GM19043 (cell line): Measurements from ENCODE around the gene CERK.
"Not testable (repeated sequence)": the region's sequence is repeated elsewhere in the genome, so short reads cannot be mapped to it uniquely, and the experiment has no call there.

Experiments
- ATAC-seq: cut with Tn5 transposase; IDR thresholded peaks from one replicate; pipeline ENCODE4 v1.9.1; 2021; ENCODE audit warnings: low read depth; ENCODE audit not compliant: unreplicated experiment

Gene CERK, protein sequence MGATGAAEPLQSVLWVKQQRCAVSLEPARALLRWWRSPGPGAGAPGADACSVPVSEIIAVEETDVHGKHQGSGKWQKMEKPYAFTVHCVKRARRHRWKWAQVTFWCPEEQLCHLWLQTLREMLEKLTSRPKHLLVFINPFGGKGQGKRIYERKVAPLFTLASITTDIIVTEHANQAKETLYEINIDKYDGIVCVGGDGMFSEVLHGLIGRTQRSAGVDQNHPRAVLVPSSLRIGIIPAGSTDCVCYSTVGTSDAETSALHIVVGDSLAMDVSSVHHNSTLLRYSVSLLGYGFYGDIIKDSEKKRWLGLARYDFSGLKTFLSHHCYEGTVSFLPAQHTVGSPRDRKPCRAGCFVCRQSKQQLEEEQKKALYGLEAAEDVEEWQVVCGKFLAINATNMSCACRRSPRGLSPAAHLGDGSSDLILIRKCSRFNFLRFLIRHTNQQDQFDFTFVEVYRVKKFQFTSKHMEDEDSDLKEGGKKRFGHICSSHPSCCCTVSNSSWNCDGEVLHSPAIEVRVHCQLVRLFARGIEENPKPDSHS

DNA sequence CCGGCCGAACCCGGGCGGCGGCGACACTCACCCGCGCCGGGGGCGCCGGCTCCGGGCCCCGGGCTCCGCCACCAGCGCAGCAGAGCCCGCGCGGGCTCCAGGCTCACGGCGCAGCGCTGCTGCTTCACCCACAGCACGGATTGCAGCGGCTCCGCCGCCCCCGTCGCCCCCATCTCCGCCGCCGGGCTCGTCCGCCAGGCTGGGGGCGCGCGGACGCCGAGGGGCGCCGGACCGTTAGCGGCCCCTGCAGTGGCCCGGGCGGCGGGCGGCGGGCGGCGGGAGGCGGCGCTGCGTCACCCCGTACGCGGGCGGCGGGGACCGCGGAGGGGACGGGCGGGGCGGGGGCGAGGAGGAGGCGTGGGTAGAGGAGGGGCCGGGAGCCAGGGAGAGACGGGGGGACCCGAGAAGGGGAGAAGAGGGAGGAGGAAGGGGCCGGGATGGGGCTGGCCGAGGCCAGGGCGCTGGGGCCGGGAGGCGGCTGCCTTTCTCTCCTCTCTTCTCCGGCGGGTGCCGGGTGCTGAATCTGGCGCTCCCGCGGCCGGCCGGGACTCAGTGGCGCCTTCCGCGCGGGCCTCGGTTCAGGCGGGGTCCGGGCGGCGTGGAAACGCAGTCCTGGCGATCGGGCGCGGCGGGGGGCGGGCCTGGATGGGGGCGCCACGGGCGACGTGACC, at the start of gene CERK:
TSS of gene CERK (minus strand) at position 277 of the 671 bp plus-strand sequence. CDS start at position 173, 104 bp downstream.
- ATAC-seq: no peak

DNA sequence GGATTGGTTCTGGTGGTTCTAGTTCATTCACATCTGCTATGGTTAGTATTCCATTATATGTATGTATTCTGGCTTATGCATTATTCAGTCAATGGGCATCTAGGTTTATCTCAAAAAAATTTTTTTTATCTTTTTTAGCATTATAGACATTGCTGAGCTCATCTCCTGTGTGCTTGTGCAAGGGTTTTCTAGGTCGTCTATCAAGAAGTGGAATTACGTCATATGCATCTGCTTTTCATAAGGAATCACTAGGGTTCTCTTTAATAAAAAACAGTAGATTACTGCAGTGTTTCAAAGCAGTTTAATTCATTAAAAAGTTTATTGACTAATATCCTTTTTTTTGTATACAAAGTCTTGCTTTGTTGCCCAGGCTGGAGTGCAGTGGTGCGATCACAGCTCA, 45.7 kb upstream of the CERK start:
- ATAC-seq: no peak

DNA sequence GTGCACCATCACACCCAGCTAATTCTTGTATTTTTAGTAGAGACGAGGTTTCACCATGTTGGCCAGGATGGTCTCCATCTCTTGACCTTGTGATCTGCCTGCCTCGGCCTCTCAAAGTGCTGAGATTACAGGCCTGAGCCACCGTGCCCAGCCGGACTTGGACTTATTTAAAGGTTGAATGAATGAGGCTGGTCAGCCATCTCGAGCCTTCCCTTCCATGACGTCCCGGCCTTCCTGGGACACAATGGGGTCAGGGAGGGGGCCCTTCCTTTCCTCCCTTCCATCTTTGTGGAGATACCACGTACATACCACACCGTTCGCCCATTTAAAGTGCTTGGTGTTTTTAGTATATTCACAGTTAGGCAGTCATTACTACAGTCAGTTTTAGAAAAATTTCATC, 44.1 kb upstream of the CERK start:
- not testable (repeated sequence) for ATAC-seq

DNA sequence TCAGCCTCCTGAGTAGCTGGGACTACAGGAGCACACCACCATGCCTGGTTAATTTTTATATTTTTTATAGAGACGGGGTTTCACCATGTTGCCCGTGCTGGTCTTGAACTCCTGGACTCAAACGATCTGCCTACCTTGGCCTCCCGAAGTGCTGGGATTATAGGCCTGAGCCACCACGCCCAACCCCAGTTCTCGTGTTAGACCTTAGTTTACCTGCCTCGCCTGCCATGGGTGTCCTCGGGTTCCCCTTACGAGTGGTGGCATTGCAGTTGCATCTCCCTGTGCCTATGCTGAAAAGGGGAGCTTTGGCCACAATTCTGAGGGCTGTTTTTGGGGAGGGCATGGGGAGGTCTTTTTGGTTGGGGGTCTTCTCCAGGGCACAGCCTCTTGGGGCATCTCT, 43.2 kb upstream of the CERK start:
- no peak for ATAC-seq

DNA sequence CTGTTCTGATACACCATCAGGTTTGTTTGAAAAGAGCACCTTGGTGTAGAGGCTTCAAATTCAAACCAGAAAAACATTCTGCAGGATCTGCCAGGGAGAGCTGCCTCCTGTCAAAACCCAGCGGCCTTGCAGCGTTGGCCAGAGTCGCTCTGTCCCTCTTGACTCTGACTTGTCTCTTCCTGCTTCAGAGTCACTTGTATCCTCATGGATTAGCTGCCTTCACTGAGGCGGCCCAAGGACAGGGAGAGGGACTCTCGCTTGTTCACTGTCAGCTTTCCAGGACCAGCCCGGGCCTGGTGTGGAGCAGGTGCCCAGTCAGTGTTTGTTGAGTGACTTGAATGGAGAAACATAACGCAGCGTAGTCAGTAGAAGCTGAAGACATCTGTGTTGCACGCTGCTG, 42.4 kb upstream of the CERK start:
- no peak for ATAC-seq

DNA sequence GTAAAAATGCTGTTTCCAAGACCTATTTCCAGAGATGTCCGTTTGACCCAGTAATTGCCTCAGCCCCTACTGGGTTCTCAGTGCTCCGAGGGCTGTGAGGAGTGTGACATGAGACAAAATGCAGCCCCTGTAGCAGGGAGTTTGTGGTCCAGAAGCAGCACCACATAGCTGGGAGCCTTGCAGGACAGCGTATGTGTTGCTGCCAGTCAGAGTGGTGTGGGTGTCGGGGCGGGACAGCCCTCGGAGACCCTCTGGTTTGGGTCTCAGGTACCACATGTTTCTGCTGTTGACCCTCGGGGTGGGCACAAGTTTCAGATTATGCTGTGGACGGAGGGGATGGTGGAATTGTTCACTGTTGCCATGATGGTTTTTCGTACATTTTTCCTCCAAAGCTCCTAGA, 41.6 kb upstream of the CERK start:
- ATAC-seq: no peak

DNA sequence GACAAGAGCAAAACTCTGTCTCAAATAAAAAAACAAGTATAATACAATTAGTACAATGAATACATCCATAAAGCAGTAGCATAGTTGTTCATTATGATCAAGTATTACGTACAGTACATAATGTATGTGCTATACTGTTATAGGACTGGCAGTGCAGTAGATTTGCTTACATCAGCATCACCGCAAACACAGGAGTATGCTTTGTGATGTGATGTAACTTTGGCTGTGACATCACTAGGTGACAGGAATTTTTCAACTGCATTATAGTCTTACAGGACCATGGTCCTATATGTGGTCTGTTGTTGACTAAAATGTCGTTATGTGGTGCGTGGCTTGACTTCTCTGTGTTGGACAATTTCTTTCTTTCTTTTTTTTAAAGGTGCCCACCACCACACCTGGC, 41.0 kb upstream of the CERK start:
- ATAC-seq: no peak

DNA sequence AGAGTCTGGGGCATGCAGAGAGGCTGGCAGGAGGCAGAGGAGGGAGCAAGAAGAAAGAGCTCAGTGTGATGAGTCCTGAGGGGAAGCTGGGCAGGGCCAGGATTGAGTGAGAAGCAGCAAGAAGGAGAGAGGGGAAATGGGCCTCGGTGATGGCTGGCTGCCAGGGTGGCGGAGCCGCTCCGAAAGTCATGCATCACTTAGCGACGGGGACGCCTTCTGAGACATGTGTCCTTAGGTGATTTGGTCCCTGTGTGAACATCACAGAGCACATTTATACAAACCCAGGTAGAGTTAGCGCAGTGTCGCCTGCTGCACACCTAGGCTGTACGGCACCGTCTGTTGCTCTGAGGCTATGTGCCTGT, 39.5 kb upstream of the CERK start:
- ATAC-seq: no peak

DNA sequence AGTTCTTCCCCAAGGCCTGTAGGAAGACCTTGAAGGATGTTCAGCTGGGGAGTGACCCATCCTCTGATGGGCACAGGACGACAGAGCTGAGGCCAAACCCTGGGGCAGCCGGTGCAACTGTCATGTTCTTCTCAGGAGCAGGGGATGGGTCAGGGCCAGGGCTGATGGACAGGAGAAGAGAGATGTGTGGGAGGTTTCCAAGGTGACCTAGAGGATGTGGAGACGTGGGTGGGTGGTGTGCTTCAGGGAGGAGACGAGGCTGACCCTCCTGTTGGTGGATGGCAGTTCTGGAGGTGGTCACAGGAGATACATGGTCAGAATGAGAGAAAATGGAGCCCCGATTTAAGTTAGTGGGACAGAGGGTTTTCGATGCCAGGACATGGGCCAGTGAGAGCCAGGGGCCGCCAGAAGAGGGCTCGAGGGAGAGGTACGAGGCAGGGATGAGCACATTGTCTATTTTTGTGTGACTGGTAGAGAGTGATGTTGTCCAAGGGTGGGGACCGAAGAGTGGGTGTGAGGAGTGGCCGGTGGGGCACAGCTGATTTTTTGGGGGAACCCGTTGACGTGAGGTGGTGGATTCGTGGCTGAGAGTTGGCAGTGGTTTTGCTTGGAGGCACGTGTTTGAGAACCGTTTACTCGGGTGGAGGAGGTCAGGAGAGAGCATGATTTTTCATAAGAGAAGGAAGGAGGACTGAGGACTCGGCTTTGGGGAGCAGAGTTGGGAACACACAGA, 39.0 kb upstream of the CERK start:
- no peak for ATAC-seq

DNA sequence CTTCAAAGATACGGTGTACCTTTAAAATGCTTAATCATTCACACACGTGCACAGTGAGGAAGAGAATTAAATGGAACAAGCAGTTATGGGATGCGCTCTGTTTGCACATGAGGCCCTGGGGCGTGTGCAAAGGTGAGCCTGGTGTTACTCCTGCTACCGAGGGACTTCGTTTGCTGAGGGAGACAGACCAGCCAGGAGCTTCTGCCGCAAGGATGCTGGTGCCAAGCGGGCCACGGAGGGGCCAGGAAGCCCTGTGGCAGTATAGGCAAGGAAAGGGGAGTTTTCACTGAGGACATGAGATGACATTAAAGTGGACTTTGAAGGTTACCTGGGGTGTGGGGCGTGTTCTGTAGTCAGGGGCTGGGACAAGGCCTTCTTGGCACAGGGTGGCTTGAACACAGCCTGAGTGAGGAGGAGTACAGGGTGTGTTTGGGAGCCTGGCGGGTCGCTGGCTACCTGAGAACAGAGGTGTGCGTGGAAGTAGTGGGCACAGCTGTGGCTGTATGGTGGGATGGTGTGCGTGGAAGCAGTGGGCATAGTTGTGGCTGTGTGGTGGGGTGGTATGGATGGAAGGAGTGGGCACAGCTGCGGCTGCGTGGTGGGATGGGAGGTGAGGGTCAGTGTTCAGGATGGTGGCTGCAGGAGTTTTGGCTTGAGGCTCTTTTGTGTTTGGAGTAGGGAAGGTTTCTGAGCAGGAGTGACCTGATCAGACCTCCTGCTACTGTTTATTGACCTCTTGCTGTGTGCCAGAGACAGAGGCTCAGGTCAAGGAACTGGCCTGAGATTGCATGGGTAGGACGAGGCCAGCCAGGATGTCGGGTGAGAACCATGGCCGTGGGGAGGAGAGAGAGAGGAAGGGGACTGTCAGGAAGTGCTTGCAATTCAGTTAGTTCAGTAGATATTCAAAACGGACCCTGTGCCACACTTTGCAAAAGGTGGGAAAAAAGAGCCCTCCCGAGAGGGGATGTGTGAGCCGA, 38.1 kb upstream of the CERK start:
- no peak for ATAC-seq

DNA sequence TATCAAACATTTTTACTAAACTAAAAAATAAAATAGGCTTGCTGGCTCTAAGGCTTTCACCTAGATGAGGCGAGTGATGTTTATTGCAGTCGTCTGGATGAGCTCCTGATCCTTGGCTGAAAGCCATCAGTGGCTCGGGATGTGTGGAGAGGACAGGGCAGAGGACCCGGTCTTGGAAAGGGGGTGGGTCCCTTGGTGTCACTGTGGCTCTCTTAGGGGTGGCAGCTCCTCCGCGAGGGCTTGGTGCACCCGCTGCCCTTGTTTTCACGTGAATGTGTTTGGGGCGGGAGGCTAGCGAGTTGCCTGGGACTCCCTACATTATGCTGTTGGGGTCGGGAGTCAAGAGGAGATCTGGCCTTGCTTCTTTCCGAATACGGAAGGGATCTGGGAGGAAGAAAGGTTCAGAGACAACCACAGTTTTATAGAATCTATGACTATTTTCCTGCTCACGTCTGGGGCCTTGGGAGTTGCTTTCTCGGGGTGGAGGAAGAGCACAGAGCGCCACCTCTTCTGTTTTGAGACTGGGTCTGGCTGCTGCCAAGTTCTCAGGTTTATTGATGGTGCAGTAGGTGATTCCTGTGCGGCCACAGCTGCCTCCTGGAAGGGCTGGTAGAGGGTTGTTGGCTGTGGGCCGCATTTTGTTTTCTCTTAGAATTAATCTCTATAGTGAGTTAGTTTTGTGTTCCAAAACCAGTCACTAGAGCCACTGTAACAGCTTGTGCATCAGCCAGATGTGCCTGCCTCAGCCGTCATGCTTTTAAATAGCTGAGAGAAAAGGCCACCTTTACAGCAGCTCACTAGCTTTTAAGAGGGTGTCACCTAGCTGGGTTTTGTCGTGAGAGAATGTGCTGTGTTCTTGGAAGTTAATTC, 37.2 kb upstream of the CERK start:
- no peak for ATAC-seq

DNA sequence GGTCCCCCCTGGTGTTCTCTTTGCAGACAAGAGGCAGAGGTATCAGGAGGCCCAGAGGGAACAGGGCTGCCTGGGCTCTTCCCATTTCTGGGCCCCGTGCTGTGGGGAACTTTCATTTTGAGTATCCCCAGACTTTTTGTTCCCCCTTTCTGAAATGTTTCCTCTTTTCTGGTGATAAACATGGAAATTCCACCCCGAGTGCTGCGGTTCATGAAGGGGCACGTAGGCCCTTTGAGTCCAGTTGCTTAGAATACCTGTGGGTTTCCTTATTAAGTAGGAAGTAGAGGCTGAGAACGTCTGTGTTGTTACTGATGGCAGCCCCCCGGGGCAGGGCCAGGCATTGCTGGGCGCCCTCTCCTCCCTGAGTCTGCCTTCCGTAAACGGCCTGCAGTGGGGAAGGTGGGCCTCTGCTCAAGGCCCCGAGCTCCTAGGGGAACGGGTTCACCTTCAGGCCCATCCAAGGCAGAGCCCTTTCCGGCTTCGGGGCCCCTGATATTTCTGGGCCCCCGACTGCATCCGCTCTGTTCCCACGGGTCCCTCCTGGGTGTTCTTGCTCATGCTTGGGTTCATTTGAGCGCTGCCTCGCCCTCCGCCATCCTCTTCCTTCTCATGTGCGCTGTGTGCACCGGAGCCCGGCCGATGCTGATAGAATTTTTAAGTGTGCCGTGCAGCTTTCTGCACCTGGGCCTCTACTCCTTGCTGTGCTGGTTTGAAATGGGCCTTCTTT, 36.4 kb upstream of the CERK start:
- ATAC-seq: peak; percentile 30

DNA sequence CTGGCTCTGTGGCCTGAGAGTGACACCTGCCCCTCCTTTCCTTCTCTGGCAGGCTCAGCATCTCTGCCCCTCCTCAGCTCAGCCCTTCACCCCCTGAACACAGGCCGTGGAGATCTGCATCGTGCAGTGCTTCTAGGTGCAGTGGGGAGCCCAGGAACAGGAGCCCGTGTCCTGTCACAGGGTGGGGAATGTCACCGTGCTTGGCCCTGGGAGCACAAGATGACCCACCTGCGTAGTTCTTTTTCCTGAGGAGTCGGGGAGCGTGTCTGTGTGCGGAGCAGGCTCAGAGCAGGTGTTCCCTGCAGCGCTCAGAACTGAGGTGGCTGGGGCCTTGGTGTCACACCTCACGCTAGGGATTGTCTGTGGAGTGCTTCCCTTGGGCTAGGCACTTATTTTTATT, 35.0 kb upstream of the CERK start:
- ATAC-seq: no peak

DNA sequence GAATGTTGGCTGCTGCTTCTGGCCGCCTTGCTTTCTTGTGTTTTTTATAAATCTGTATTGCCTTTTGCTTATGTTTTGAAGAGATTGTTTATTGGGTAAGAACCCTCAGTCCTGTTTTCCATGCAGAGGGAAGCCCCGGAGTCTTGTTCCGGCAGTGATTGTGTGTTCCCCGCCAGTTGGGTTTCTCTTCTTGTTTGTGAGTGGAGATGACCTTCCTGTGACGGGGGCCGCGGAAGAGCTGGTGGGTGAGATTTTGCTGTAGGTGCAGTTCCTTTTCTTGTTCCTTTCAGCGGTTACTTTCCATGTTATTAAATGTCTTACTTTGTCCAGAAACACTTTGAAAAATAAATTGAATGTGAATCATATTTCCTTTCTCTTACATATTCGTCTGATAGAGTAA, 32.7 kb upstream of the CERK start:
- no peak for ATAC-seq

DNA sequence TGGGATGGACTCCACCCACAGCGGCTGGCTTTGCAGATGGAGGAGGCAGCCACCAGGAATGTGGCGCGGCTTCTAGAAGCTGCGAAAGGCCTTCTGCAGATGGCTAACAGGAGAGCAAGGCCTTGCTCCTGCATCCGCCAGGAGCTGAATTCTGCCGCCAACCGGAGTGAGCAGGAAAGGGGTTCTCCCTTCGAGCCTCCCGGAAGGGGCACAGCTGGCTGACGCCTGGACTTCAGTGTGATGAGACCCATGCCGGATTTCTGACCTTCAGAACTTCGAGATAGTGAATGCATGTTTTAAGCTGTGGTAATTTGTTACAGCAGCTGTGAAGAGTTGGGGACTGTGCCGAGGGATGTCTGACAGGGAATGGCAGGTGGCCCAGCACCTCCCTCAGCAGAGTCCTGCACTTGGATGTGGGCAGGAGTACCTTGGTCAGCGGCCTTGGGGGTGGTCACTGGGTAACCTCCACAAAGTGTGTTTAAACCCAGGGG, 32.1 kb upstream of the CERK start:
- no peak for ATAC-seq

DNA sequence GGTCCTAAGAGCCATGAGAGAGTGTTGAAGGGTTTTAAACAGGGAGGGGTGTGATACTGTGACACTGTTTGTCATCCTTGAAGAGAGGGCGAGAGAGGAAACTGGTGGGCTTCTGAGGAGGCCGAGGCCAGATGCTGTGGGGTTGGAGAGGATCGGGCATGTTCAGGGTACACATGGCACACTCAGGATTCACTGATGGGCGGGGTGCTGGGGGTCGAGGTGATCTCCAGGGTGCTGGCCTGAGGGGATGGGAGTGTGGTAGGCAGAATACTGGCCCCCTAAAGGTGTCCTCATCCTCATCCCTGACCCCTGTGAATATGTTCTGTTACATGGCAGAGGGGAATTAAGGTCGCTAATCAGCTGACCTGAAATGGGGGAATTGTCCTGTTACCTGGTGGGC, 31.7 kb upstream of the CERK start:
- no peak for ATAC-seq

DNA sequence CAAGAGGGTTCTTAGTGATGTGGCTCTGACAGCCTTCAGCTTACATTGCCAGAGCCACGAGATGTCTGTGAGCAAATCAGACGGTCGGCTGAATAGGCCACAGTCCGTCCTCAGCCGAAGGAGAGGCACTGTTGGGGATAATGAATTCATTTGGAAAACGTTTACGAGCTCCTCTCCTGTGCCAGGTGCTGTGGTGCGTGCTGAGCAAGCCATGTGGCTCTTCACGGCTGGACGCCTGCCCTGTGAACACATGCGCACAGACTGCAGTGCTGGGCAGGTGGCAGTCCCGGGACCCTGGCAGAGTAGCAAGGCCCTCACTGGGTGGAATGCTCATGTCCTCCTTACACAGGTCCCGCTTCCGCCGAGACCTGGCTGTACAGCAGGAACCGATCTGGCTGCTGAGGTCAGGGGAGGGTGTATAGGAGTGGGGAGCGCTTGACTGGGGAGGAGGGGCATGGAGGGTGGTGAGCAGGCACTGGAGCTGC, 31.2 kb upstream of the CERK start:
- ATAC-seq: no peak

DNA sequence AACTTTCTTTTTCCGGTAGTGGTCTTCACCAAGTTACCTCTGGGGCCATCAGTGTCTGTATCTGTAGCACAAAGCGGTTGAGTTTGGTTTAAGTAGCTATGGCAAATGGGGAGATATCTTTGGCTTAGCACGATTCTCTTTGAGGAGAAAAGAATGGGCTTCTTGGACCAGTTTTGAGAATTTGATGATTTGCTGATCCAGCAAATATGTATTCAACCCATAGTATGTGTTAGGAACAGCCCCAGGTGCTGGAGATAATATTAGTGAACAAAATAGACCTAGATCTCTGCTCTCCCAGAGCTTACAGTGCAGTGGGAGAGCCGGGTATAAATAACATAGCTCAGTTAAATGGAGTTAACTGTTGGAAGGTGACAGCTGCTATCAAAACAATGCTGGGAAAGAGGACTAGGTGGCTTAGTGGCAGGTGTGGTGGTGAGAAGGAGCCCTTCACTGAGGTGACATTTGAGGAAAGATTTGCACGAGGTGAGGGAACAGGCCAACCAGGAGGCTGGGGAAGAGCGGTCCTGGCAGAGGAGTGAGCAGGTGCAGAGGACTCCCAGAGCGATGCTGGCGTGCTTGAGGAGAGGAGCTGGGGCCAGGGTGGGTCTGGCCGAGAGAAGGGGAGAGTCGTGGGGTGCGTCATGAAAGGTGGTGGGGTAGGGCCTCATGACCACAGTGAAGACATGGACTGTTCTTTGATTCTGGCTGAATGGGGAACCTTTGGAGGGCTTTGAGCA, 29.4 kb upstream of the CERK start:
- ATAC-seq: no peak
